A673 (cell line): ENCODE measurements around the gene CLCN5. TPM values are rescaled to one million over a fixed set of nuclear protein-coding genes. Genes with fewer than 3 reads are reported as not detected.

ENCODE experiments used
- BruUV-seq: library from RNA; stranded (reverse); fragments of 400-500 nt; replicated peaks from 2 replicates; lab custom pipeline; 2021; lab: Mats Ljungman, UMichigan
- CTCF ChIA-PET: fragments of 300-600 bp; sonication (Branson Sonifier 250); formaldehyde crosslinking; loops from one replicate; lab custom pipeline; 2022; ENCODE audit warnings: antibody characterized with exemption; lab: Charles Lee
- POLR2A ChIA-PET: fragments of 300-600 bp; sonication (Branson Sonifier 250); formaldehyde crosslinking; loops from one replicate; lab custom pipeline; 2022; ENCODE audit warnings: antibody characterized with exemption; ENCODE audit not compliant: low non-redundant PET; lab: Charles Lee
- DNase-seq: peaks from one replicate; pipeline ENCODE4 v3.0.0-alpha.2; 2015; ENCODE audit warnings: low spot score
- H3K27ac ChIP-seq: fragments of 200-600 bp; sonication (generic); 2 replicates; pipeline ENCODE4 v1.5.1; 2016; ENCODE audit warnings: mixed run types, low read depth, mild to moderate bottlenecking, mixed read lengths, antibody characterized with exemption, low read length; ENCODE audit not compliant: poor library complexity, severe bottlenecking
- H3K27me3 ChIP-seq: fragments of 200-600 bp; sonication (generic); replicated peaks from 2 replicates; pipeline ENCODE4 v1.6.1; 2017; ENCODE audit warnings: mixed run types, low read depth, mild to moderate bottlenecking, mixed read lengths, antibody characterized with exemption, low read length; ENCODE audit not compliant: insufficient read depth, poor library complexity
- H3K36me3 ChIP-seq: fragments of 200-600 bp; sonication (generic); 2 replicates; pipeline ENCODE4 v1.6.1; 2016; ENCODE audit warnings: mixed run types, mild to moderate bottlenecking, mixed read lengths, antibody characterized with exemption, low read length; ENCODE audit not compliant: insufficient read depth, poor library complexity, severe bottlenecking
- H3K4me1 ChIP-seq: fragments of 200-600 bp; sonication (generic); 2 replicates; pipeline ENCODE4 v1.6.1; 2017; ENCODE audit warnings: mixed run types, mild to moderate bottlenecking, mixed read lengths, antibody characterized with exemption, low read length; ENCODE audit not compliant: insufficient read depth, poor library complexity, severe bottlenecking
- H3K4me3 ChIP-seq: fragments of 200-600 bp; sonication (generic); 2 replicates; pipeline ENCODE4 v1.5.1; 2016; ENCODE audit warnings: low read depth, mixed run types, mild to moderate bottlenecking, mixed read lengths, low read length; ENCODE audit not compliant: poor library complexity, severe bottlenecking
- H3K9me3 ChIP-seq: fragments of 200-600 bp; sonication (generic); 2 replicates; pipeline ENCODE4 v1.6.1; 2016; ENCODE audit warnings: mixed run types, low read depth, mild to moderate bottlenecking, mixed read lengths, antibody characterized with exemption, low read length; ENCODE audit not compliant: poor library complexity, severe bottlenecking
- CTCF ChIP-seq: fragments of 300-800, 200-600 bp; sonication (generic); conservative IDR thresholded peaks from 2 replicates; pipeline ENCODE4 v1.5.1; 2017; ENCODE audit warnings: low read depth, mild to moderate bottlenecking, antibody characterized with exemption, low read length, moderate library complexity, mixed read lengths
- EZH2 ChIP-seq: fragments of 200-600 bp; sonication (generic); IDR thresholded peaks from 2 replicates; pipeline ENCODE4 v1.6.1; 2017; ENCODE audit warnings: borderline replicate concordance, low read depth, mild to moderate bottlenecking, mixed read lengths, antibody characterized with exemption, low read length; ENCODE audit not compliant: poor library complexity, severe bottlenecking
- intact Hi-C: fragments of 100-400 bp; cut with micrococcal nuclease; formaldehyde crosslinking; loops from one replicate; pipeline ENCODE4 v1.10.0; 2022; ENCODE audit not compliant: unreplicated experiment
- total RNA-seq: library from RNA; stranded (reverse); gene quantifications from 2 replicates; pipeline ENCODE4 v1.2.3, GENCODE V29; 2021

CLCN5 gene
- total RNA-seq, 1 experiment from 2014 or later, result 25.3 TPM

DNA sequence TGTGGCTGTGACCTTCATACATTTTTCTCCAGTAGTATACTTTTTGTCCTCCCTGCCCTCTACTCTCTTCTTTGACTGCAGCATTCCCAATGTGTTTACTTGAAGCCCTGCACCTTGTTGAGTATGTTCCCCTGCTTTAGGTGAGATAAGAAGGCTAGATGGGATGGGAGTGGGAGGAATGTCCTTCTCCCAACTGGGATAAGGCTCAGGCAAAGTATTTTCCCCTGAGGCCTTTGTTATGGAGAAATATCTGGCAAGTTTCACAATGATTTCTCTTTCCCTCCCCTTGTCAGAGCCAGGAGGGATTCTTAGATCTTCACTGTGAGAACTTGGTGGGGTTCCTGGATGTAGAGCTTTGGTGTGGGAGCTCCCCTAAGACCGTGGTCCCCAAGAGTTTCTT is 131.8 kb downstream of the CLCN5 start:
- Histone ChIP-seq H3K27ac (no peak overlapping the region), H3K9me3 (no peaks in the 10 kb centered on the region), H3K4me1 (no peaks in the 10 kb centered on the region), H3K4me3 (no peak overlapping the region), H3K36me3 (no peaks in the 10 kb centered on the region), H3K27me3 (no peaks in the 10 kb centered on the region)
- intact Hi-C loops, result no loop called here
- DNase-seq, result no peak
- ChIA-PET CTCF (no interaction called here), POLR2A (no interaction called here)
- TF ChIP-seq CTCF (no peak), EZH2 (no peak)
- BruUV-seq, result no TSS peak

DNA sequence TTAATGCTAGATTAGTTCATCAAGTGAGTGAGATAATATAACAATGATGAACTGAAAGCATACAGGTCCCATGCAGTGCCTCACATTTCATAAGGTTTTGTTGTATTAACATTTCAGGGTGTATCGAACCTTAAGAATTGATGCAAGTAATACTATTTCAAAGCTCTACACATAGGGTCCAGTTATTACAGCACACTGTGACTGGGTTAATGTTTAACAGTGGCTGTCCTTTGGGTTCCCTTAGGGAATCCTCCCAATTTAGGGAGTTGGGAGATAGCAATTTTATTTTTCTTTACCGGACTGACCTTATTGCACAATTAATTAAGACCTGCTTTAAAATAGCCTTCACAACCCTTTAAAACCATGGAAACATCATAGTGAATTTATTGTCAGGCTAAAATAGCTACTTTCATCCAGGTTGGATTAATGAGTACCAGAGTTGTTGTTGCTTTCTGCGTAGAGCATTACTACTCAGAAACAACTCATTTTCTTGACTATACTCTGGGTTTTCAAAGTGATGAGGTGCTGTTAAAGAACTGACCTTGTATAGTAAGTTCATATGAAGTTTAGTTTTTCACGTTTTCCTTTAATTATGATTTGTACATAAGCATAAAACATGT is 144.0 kb downstream of the CLCN5 start:
- Histone ChIP-seq H3K27me3 (no peaks in the 10 kb centered on the region), H3K36me3 (no peaks in the 10 kb centered on the region), H3K9me3 (no peaks in the 10 kb centered on the region), H3K27ac (no peak overlapping the region), H3K4me1 (no peaks in the 10 kb centered on the region), H3K4me3 (no peak overlapping the region)
- BruUV-seq, result no TSS peak
- TF ChIP-seq EZH2 (no peak), CTCF (no peak)
- ChIA-PET POLR2A (no interaction called here), CTCF (no interaction called here)
- intact Hi-C loops, result no loop called here
- no peak for DNase-seq

- BruUV-seq, result no TSS peak
- Histone ChIP-seq H3K27me3 (no peaks in the 10 kb centered on the region), H3K36me3 (no peaks in the 10 kb centered on the region), H3K9me3 (no peaks in the 10 kb centered on the region), H3K4me1 (no peaks in the 10 kb centered on the region), H3K4me3 (no peak overlapping the region), H3K27ac (no peak overlapping the region)
- intact Hi-C loops, result no loop called here
- ChIA-PET POLR2A (no interaction called here), CTCF (no interaction called here)
- peak; percentile 3 for DNase-seq
- no peak for TF ChIP-seq EZH2
- TF ChIP-seq CTCF, result no peak
Observed at GRCh38 chrX:50067435-50068284, 145.3 kb downstream of the CLCN5 start.
